GM10248 (cell line): Measurements from ENCODE around the gene ATG2B.
"Not testable (repeated sequence)": the region's sequence is repeated elsewhere in the genome, so short reads cannot be mapped to it uniquely, and the experiment has no call there.

ENCODE experiments used
- CTCF ChIA-PET: fragments of 300-600 bp; sonication (Branson Sonifier 250); formaldehyde crosslinking; extraction: SDS; loops from one replicate; lab custom pipeline; 2021; ENCODE audit warnings: antibody characterized with exemption; lab: Yijun Ruan, JAX
- POLR2A ChIA-PET: fragments of 350-650 bp; sonication (Branson Sonifier 250); formaldehyde crosslinking; extraction: SDS; loops from one replicate; lab custom pipeline; 2020; ENCODE audit warnings: antibody characterized with exemption; lab: Yijun Ruan, JAX
- DNase-seq: peaks from one replicate; pipeline ENCODE4 v3.0.0; 2012; ENCODE audit errors: extremely low spot score
- CTCF ChIP-seq: IDR thresholded peaks from 2 replicates; pipeline ENCODE4 v1.5.1; 2012; ENCODE audit warnings: mild to moderate bottlenecking, low read depth; ENCODE audit errors: extremely low read depth, missing control alignments, control extremely low read depth

ATG2B gene

GRCh38 chr14:96351986-96352385 is 11.2 kb downstream of the ATG2B start:
- no peak for DNase-seq
- TF ChIP-seq CTCF = no peak
- POLR2A ChIA-PET = no interaction called here
- CTCF ChIA-PET = interaction anchor here (0.5 kb wide), 1 partner anchor 85 kb away, joined by 3 read pairs; no protein-coding TSS in a partner anchor

GRCh38 chr14:96349286-96350075 is 13.7 kb downstream of the ATG2B start:
- TF ChIP-seq CTCF = no peak
- no peak for DNase-seq
- ChIA-PET POLR2A (no interaction called here), CTCF (interaction anchor here (0.9 kb wide), 1 partner anchor 12 kb away, joined by 3 read pairs; no protein-coding TSS in a partner anchor)

- POLR2A ChIA-PET, DNase-seq, CTCF ChIA-PET: not testable (repeated sequence)
Observed at GRCh38 chr14:96347957-96348356, 15.2 kb downstream of the ATG2B start.

- ChIA-PET POLR2A (no interaction called here), CTCF (no interaction called here)
- TF ChIP-seq CTCF = no peak
- DNase-seq = no peak
Observed at GRCh38 chr14:96345669-96346068, 17.5 kb downstream of the ATG2B start.

- TF ChIP-seq CTCF = no peak
- DNase-seq = no peak
- CTCF ChIA-PET = interaction anchor here (0.7 to 0.8 kb wide), 2 partner anchors 14 to 28 kb away, joined by 3 read pairs; no protein-coding TSS in a partner anchor
- POLR2A ChIA-PET = no interaction called here
Observed at GRCh38 chr14:96341323-96341722, 21.8 kb downstream of the ATG2B start.

GRCh38 chr14:96338551-96338950 is 24.6 kb downstream of the ATG2B start:
- no peak for TF ChIP-seq CTCF
- ChIA-PET CTCF (interaction anchor here (1.3 kb wide), 1 partner anchor 11 kb away, joined by 3 read pairs; no protein-coding TSS in a partner anchor), POLR2A (no interaction called here)
- no peak for DNase-seq

GRCh38 chr14:96324219-96324618 is 38.9 kb downstream of the ATG2B start:
- no peak for TF ChIP-seq CTCF
- ChIA-PET POLR2A (no interaction called here), CTCF (no interaction called here)
- DNase-seq = no peak
